ENCODE measurements around the gene POU2F2. TPM values are rescaled to one million over a fixed set of nuclear protein-coding genes. Genes with fewer than 3 reads are reported as not detected.
A peak's percentile ranks its signal among the peaks of the same experiment; 100 is the strongest.

POU2F2 gene
- total RNA-seq, 1 donor from 2014 or later, result 0.83 TPM

DNA sequence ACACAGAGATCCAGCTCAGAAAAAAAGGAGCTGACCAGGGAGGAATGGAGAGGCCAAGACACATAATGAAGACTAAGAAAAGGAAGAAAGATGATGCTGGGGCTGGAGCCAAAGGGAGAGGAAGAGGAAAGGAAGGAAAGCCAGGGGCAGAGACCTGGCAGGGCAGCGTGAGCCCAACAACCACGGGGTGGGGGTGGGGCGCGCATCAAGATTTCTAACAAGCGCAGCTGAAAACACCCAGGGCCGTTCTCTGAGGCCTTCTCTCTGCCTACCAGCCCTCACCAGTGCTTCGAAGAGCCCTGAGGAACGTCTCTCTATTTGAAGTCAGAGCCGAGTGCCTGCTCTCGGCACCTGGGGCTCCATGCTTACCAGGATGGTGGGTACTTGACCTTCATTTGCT, 23.6 kb upstream of the POU2F2 start:
- no peak for DNase-seq (ENCODE audit: low spot score)
- ATAC-seq, result no peak

DNA sequence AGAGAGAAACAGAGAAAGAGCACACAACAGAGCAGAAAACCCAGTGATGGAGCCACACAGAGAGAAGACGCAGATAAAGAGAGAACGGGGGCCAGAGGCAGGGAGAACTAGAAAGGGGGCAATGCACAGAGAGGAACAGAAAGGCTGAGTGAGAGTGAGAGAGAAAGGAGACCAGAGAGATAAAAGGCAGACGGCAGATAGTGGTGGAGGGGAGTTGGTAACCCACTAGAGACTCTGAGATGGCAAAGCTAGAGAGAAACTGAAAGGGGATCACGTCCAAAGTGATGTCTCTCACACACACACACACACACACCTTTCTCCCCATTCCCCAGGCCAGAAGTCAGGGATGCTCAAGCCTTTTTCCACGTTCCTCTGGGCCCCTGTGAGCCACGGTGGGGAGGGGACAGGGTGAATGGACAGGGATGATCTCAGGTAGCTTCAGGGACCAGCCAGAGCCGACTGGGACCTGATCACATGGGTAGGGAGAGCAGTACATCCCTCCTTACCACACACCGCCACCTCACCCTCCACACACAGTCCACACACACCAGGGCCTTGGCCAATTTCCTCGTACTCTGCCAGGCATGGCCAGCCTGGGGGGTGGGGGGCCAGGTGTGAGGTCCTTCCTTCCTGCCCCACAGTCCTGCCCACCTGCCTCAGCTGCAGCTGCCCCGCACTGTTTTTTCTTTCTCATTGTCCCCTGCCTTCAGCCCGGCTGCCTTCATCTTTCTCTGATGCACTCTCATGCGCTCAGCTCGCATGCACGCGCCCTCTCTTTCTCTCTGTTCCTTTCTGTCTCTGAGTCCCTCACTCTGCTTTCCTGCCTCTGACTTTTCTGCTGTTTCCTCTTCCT, 22.5 kb upstream of the POU2F2 start:
- DNase-seq (ENCODE audit: low spot score), result no peak
- ATAC-seq, result no peak

GRCh38 chr19:42153672-42154433, 21.6 kb upstream of the POU2F2 start:
- ATAC-seq (no peak), DNase-seq (ENCODE audit: low spot score) (no peak)

DNA sequence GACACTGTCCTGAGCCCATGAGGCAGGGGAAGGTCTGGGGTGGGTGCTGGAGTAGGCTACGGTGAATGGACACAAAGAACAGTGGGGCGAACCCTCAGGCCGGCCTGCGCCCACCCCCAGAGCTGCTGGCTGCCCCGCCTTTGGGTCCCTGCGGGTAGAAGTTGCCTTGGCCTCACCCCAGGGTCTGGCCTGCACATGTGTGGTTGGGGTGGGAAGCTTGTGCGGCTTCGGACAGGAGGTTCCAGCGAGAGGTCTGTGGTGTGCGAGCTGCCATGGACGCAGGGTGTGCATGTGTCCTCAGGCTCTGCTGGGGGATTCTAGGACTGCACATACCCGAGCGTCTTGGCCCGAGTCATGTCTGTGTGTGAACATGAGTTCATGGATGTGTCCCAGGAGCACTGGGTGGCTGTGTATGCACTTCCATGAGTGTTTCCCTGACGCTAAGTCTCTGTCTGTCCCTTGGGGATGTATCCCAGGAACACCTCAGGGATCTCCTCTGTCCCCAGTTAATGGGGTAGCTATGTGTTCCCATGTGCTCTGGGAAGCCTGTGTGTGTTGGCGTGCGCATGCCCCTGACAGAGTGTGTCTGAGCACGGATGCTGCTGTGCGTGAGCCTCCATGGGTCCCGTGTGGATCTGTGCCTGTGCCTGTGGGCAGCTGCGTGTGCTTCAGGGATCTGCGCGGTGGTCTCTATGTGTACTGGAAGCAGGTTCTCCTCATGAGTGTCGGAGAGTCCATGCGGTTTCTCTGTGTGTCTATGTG, 20.8 kb upstream of the POU2F2 start:
- no peak for DNase-seq (ENCODE audit: low spot score)

GRCh38 chr19:42151782-42152684, 19.8 kb upstream of the POU2F2 start:
- DNase-seq (ENCODE audit: low spot score), result no peak
- ATAC-seq, result peak; percentile 40

More for the DNA sequence above, 20.8 kb upstream of the POU2F2 start:
- no peak for ATAC-seq

- no peak for DNase-seq (ENCODE audit: low spot score)
- no peak for ATAC-seq
Measured at GRCh38 chr19:42150911-42151361, 18.7 kb upstream of the POU2F2 start.

DNA sequence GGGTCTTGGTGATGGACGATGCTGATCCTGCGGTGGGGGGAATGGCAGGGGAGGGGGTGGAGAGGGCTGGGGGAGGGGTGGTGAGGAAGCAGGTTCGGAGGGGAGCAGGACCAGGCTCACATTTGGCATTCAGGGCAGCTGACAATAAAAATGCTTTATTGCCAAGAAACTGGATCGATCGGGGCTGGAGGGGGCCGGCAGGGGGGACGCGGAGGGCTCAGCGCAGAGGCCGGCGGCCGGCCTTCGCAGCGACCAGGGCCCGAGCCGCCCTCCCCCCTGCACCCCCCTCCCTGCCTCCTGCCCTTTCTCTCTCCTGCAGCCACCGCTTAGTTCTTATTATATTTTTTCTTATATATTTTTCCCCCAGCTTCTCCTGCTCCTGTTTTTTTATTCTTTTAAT, 18.1 kb upstream of the POU2F2 start:
- ATAC-seq (peak; percentile 56), DNase-seq (ENCODE audit: low spot score) (no peak)

DNA sequence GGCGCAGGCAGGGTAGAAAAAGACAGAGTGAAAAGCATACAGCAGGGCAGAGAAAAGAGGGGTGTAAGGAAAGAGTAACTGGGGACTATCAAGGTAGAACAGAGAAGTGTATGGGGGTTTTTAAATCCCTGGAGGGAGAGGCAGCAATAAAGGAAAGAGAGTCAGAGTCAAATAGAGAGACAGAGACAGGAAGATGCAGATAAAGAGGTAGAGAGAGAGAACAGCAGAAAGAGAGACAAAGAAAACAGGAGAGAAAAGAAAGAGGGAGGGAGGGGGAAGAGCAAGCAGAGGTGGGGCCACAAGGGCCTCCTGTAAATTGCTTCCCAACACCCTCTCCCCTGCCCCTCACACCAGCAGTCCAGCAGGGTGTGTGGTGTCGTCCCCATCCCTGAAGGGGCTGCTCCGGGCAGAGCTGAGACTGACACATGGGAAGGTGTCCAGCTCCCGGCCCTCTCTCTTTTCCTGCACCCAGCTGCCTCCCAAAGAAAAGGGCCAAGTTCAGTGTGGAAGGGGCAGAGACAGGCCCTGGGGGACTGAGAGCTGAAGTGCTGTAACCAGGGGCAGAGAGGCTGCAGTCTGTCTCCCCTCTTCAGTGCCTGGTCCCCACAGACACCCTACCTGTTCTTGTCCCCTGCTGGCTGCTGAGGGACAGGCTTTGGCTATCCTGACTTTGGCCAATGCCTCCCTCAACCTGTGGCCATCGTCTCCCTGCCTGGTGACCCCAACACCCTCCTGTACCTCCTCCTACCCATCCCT, 17.4 kb upstream of the POU2F2 start:
- no peak for ATAC-seq

DNA sequence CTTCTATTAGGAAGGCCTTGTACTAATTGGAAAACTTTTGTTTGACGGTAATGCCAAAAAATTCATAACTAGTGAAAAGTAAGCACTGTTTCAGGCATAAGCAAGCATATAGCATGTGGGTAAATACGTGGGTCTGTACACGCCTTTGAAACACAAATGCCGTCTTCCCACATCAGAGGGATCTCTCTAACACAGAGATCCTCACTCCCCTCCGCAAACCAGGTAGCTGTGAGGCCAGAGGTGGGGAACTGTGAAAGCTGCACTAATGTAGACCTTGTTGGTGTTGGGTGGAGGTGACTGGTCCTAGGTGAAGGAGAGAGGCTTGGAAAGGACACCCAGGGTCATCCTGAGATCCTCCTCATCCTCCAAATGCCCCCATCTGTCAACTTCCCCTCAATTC, 16.0 kb upstream of the POU2F2 start:
- DNase-seq (ENCODE audit: low spot score) (no peak), ATAC-seq (no peak)

More for the DNA sequence above, 17.4 kb upstream of the POU2F2 start:
- DNase-seq (ENCODE audit: low spot score), result no peak

DNA sequence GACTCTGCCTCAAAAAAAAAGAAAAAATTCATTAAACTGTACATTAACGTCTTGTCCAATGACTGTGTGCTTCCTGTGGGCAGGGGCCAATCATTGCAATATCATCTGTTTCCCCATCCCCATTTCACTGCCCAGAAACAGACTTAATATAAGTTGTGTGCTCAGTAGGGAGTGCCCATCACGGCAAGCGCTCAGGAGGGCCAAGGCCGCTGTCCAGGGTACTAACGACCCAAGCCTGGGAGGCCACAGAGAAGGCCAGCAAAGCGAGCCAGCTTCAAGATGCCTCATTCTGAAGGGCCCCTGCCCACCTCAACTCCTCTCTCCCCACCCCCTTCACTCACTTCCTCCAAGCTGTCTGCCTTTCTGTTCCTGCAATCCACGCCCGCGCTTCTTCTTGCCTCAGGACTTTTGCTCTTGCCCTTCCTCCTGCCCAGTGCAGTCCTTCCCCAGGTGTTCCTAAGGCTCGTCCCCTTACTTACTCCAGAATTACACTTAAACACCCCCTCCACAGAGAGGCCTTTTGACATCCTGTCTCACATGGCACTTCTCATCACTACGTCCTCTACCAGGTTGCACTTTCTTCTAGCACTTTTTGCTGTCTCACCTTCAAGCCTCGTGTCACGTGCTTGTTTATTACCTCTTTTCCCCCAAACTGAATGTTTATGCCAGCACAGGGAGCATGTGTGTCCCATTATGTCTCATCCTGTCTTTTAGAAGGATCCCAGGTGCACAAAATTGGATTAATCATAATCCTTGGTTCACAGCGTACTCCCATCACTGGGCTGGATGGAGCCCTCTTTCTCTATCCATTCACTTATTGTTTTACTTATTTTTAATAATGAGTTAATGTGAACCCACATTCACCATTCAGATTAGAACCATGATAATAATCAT, 11.3 kb upstream of the POU2F2 start:
- DNase-seq (ENCODE audit: low spot score) (no peak), ATAC-seq (no peak)

- ATAC-seq (peak; percentile 76), DNase-seq (ENCODE audit: low spot score) (no peak)
Measured at GRCh38 chr19:42140125-42140754, 8.0 kb upstream of the POU2F2 start.

DNA sequence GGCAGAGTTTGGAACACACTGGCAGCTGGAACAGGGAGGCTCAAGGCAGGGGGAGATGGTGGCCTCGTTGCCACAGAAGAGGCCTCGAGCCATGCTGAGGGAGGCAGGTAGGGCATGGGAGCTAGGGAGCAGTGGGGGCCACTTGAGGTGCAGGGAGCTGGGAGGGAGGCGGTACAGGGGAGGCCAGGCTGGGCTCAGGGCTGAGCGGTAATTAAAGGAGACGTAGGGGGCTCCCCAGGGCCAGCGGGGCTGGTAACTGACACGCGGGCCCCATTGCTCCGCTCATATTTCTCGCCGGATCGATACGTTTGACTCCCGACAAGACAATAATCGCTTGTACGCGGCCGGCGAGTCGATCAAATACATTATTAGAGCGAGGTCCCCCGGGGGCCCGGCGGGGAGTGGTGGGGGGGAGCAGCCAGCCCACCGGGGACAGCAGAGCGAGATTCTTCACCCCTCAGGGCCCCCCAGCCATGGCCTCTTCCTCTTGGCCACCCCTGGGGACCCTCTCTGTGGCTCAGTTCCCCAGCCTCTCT, 2.4 kb upstream of the POU2F2 start:
- no peak for ATAC-seq
- DNase-seq (ENCODE audit: low spot score), result no peak

- DNase-seq (ENCODE audit: low spot score) (peak; percentile 66), ATAC-seq (peak; percentile 96)
Measured at GRCh38 chr19:42132851-42133528, 744 bp upstream of the POU2F2 start.

DNA sequence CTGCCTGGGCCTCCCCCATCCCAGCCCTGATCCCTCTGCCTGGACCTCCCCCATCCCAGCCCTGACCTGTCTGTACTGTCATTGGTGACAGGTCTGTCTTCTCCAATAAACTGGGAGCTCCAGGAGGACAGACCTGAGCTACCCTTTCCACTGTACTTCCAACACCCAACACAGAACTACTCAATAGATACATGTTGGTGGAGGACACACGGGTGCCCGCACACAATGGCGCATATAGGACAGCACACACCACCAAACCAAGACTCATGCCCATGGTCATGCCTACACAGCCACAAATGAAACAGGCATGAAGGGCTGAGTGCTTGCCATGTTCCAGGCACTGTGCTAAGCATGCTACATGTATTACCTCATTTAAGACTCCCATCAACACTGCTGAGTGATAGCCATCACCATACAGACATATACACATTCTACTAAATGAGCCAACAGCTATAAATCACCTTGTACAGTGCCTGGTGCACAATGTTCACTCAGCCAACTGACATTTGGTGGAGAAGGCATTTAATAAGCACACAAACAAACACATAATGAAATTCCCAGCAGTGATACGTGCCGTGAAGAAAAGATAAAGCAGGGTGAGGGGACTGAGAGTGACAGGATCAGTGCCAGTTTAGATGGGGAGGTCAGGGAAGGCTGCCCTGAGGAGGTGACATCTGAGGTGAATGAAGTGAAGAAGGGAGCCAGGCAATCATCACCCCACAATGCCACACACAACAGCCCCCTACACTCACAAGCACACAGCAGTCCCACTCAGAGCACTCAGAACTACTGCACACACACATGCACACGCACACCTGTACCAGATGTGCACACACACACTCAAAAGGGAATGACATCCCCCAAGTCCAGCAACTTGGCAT, 857 bp downstream of the POU2F2 start:
- DNase-seq (ENCODE audit: low spot score), result no peak
- ATAC-seq, result no peak

- ATAC-seq (no peak), DNase-seq (ENCODE audit: low spot score) (no peak)
Measured at GRCh38 chr19:42130254-42130573, 2.0 kb downstream of the POU2F2 start.

Measured in left lobe of liver (tissue), 2 donors.